ENCODE measurements around the gene CLCN3. TPM values are rescaled to one million over a fixed set of nuclear protein-coding genes. Genes with fewer than 3 reads are reported as not detected.

CLCN3 gene
- total and polyA plus RNA-seq, 10 of the 15 experiments (the other 5 are each of a cell fraction or from before 2014, with no cell fraction given): 4.0 to 22.8 (median 11.8) TPM

DNA sequence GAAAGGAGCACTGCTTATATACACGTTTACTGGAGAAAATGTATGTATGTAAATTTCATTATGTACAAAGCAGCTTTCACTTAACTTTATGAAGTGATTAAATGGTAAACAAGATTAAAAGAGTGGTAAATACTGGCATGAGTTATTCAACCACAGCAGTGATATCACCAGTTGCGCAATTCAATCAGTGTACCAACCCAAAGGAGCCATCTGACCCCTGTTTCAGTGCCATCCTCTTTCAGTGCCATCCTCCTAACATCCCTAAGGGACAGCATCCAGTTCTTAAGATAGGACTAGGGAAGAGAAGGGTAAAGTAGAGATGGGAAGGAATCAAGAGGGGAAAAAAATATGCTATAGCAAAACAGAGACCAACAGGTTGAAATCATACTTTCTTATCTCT lies 121.2 kb downstream of the CLCN3 start (continued):
- no peak for TF ChIP-seq TAF1 (IDR thresholded peaks at IDR 0.05; ENCODE audit: borderline replicate concordance, low read depth, low read length)
- no peak for TF ChIP-seq JUND (IDR thresholded peaks at IDR 0.05; ENCODE audit: low read depth, low read length)
- TF ChIP-seq YBX1 (IDR thresholded peaks at IDR 0.05): no peak
- TF ChIP-seq, protein P1, sequence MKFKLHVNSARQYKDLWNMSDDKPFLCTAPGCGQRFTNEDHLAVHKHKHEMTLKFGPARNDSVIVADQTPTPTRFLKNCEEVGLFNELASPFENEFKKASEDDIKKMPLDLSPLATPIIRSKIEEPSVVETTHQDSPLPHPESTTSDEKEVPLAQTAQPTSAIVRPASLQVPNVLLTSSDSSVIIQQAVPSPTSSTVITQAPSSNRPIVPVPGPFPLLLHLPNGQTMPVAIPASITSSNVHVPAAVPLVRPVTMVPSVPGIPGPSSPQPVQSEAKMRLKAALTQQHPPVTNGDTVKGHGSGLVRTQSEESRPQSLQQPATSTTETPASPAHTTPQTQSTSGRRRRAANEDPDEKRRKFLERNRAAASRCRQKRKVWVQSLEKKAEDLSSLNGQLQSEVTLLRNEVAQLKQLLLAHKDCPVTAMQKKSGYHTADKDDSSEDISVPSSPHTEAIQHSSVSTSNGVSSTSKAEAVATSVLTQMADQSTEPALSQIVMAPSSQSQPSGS (IDR thresholded peaks at IDR 0.05; ENCODE audit: low read length): no peak
- TF ChIP-seq MTA2 (IDR thresholded peaks at IDR 0.05; ENCODE audit: low read depth): no peak
- TF ChIP-seq FOXK2 (IDR thresholded peaks at IDR 0.05): no peak
- TF ChIP-seq EED (IDR thresholded peaks at IDR 0.05; ENCODE audit: low read depth): no peak
- TF ChIP-seq SPI1 (IDR thresholded peaks at IDR 0.05; ENCODE audit: borderline replicate concordance, insufficient read depth, low read depth, low read length): no peak
- TF ChIP-seq, protein P2, sequence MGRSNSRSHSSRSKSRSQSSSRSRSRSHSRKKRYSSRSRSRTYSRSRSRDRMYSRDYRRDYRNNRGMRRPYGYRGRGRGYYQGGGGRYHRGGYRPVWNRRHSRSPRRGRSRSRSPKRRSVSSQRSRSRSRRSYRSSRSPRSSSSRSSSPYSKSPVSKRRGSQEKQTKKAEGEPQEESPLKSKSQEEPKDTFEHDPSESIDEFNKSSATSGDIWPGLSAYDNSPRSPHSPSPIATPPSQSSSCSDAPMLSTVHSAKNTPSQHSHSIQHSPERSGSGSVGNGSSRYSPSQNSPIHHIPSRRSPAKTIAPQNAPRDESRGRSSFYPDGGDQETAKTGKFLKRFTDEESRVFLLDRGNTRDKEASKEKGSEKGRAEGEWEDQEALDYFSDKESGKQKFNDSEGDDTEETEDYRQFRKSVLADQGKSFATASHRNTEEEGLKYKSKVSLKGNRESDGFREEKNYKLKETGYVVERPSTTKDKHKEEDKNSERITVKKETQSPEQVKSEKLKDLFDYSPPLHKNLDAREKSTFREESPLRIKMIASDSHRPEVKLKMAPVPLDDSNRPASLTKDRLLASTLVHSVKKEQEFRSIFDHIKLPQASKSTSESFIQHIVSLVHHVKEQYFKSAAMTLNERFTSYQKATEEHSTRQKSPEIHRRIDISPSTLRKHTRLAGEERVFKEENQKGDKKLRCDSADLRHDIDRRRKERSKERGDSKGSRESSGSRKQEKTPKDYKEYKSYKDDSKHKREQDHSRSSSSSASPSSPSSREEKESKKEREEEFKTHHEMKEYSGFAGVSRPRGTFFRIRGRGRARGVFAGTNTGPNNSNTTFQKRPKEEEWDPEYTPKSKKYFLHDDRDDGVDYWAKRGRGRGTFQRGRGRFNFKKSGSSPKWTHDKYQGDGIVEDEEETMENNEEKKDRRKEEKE (IDR thresholded peaks at IDR 0.05): no peak

DNA sequence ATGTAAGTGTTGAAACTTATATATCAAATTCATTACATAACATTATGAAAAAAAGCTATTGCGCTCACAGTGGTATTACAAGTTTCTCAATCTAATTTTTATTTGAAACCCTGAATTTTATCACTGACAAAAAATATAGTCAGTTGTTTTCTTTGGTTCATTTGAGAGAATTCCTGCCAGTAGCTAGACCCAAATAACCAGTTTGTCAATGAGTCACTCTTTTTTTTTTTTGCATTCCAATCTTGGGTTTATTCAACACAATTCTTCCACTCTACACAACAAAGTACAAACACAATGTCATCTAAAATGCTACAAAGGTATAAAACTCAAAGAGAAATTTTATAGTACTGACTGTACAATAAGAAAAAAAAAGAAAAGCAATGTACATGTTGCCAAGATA lies 124.2 kb downstream of the CLCN3 start:
- Histone ChIP-seq H3K9me3 (replicated peaks; ENCODE audit: control insufficient read depth, insufficient read depth, low read length) (no peaks in the 10 kb centered on the region), H3K4me2 (ENCODE audit: control insufficient read depth, insufficient read depth) (no peak overlapping the region), H3K9ac (ENCODE audit: control insufficient read depth, insufficient read depth, low read length) (no peak overlapping the region), H3K27me3 (replicated peaks in 1 of 2; ENCODE audit: control insufficient read depth in 2 of 2, insufficient read depth in 2 of 2, low read length in 1 of 2) (no peaks in the 10 kb centered on the region), H3K36me3 (ENCODE audit: control insufficient read depth in 2 of 2, insufficient read depth in 2 of 2, low read length in 1 of 2) (no peaks in the 10 kb centered on the region; a peak in 2 of 4 replicates), H3K4me3 (no peak overlapping the region), H2AFZ (ENCODE audit: control insufficient read depth, low read depth, low read length) (no peak overlapping the region), H3K79me2 (ENCODE audit: control insufficient read depth, insufficient read depth, low read length) (no peaks in the 10 kb centered on the region), H3K4me1 (ENCODE audit: control insufficient read depth, insufficient read depth, low read length) (no peaks in the 10 kb centered on the region), H3K27ac (ENCODE audit: control insufficient read depth, insufficient read depth) (no peak overlapping the region), H4K20me1 (ENCODE audit: control insufficient read depth, insufficient read depth) (no peaks in the 10 kb centered on the region)
- ATAC-seq (no peak), FAIRE-seq (no peak), DNase-seq (ENCODE audit: low read depth, low spot score) (no peak)
- RAD21 ChIA-PET (ENCODE audit: unreplicated experiment): no interaction called here
- intact Hi-C loops (cut with micrococcal nuclease; ENCODE audit: unreplicated experiment) (no loop called here), in situ Hi-C loops (cut with MboI) (no loop called here)
- WGBS (ENCODE audit: insufficient coverage, insufficient replicate concordance, low lambda C conversion rate, missing lambda C conversion rate): 100% methylated on average over 1 of the region's 1 CpG
- POLR2A ChIA-PET: interaction anchor here (0.6 to 0.7 kb wide), 2 partner anchors 9 to 734 kb away, joined by 3 to 4 read pairs; partner anchors contain the start of gene CBR4
- BruUV-seq (replicated peaks): no TSS peak
- SMC1A ChIA-PET (ENCODE audit: uncharacterized antibody, unreplicated experiment): no interaction called here
- CTCF ChIA-PET: no interaction called here
- TF ChIP-seq POU2F2 (IDR thresholded peaks at IDR 0.05; ENCODE audit: borderline replicate concordance, low read depth, low read length): no peak
- TF ChIP-seq WRNIP1 (IDR thresholded peaks at IDR 0.05; ENCODE audit: borderline replicate concordance, low read depth, low read length): no peak
- TF ChIP-seq SPI1 (IDR thresholded peaks at IDR 0.05; ENCODE audit: borderline replicate concordance, insufficient read depth, low read depth, low read length): no peak
- TF ChIP-seq ZNF24 (IDR thresholded peaks at IDR 0.05): no peak
- TF ChIP-seq ZNF622 (IDR thresholded peaks at IDR 0.05): no peak
- no peak for TF ChIP-seq BMI1 (IDR thresholded peaks at IDR 0.05; ENCODE audit: borderline replicate concordance)
- TF ChIP-seq, protein P3, sequence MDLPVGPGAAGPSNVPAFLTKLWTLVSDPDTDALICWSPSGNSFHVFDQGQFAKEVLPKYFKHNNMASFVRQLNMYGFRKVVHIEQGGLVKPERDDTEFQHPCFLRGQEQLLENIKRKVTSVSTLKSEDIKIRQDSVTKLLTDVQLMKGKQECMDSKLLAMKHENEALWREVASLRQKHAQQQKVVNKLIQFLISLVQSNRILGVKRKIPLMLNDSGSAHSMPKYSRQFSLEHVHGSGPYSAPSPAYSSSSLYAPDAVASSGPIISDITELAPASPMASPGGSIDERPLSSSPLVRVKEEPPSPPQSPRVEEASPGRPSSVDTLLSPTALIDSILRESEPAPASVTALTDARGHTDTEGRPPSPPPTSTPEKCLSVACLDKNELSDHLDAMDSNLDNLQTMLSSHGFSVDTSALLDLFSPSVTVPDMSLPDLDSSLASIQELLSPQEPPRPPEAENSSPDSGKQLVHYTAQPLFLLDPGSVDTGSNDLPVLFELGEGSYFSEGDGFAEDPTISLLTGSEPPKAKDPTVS (IDR thresholded peaks at IDR 0.05; ENCODE audit: low read depth, low read length): no peak
- TF ChIP-seq TCF7 (IDR thresholded peaks at IDR 0.05; ENCODE audit: borderline replicate concordance): no peak
- TF ChIP-seq ATF7 (IDR thresholded peaks at IDR 0.05; ENCODE audit: low read depth): no peak
- no peak for TF ChIP-seq RAD21 (IDR thresholded peaks at IDR 0.05; ENCODE audit: insufficient read depth, low read depth, low read length)
- no peak for TF ChIP-seq ASH2L (IDR thresholded peaks at IDR 0.05; ENCODE audit: borderline replicate concordance, low read depth)
- no peak for TF ChIP-seq RELA (IDR thresholded peaks at IDR 0.05; ENCODE audit: borderline replicate concordance, partially characterized antibody)
- no peak for TF ChIP-seq RFX5 (IDR thresholded peaks at IDR 0.05; ENCODE audit: low read depth, low read length)
